Sigmoid colon (tissue), 4 donors: ENCODE results near the gene TPO.

Experiments
- POLR2A ChIP-seq, 2 donors: fragments of 450-650 bp; IDR thresholded peaks; one replicate each; pipeline ENCODE4 v1.6.1; 2016; ENCODE audit warnings: antibody characterized with exemption in 2 of 2, mild to moderate bottlenecking in 2 of 2, moderate library complexity in 2 of 2
- POLR2AphosphoS5 ChIP-seq, 4 donors: sonication (generic); formaldehyde crosslinking; IDR thresholded peaks; one replicate each; pipeline ENCODE4 v1.6.1; 2017; ENCODE audit warnings: antibody characterized with exemption in 4 of 4
- TF ChIP-seq, protein P1 (sequence below), 4 experiments: fragments of 450-650 bp in 3 of 4; fragments of 200-600 bp in 1 of 4; IDR thresholded peaks; one replicate each; pipeline ENCODE4 v1.5.1; 2016 to 2019; ENCODE audit warnings: antibody characterized with exemption in 4 of 4, mild to moderate bottlenecking in 3 of 4, moderate library complexity in 2 of 4

GRCh38 chr2:1501991-1502390, 88.7 kb downstream of the TPO start:
- TF ChIP-seq, protein P1, sequence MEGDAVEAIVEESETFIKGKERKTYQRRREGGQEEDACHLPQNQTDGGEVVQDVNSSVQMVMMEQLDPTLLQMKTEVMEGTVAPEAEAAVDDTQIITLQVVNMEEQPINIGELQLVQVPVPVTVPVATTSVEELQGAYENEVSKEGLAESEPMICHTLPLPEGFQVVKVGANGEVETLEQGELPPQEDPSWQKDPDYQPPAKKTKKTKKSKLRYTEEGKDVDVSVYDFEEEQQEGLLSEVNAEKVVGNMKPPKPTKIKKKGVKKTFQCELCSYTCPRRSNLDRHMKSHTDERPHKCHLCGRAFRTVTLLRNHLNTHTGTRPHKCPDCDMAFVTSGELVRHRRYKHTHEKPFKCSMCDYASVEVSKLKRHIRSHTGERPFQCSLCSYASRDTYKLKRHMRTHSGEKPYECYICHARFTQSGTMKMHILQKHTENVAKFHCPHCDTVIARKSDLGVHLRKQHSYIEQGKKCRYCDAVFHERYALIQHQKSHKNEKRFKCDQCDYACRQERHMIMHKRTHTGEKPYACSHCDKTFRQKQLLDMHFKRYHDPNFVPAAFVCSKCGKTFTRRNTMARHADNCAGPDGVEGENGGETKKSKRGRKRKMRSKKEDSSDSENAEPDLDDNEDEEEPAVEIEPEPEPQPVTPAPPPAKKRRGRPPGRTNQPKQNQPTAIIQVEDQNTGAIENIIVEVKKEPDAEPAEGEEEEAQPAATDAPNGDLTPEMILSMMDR (IDR thresholded peaks at IDR 0.05) = no peak
- TF ChIP-seq POLR2A (IDR thresholded peaks at IDR 0.05) (no peak), POLR2AphosphoS5 (IDR thresholded peaks at IDR 0.05) (no peak)
